ENCODE data around the gene CLDN7.
A peak's percentile ranks its signal among the peaks of the same experiment; 100 is the strongest.

CLDN7 gene

GRCh38 chr17:7249830-7250229 lies 12.4 kb downstream of the CLDN7 start:
- no peaks in the 10 kb centered on the region for H3K9me2 ChIP-seq (replicated peaks; ENCODE audit: low read depth, low read length)
- no peaks in the 10 kb centered on the region for H3K9me3 ChIP-seq (ENCODE audit: insufficient read depth, low read depth, low read length)
- H3K4me1 ChIP-seq (ENCODE audit: insufficient read depth, low read length, poor library complexity, severe bottlenecking): peaks cover 37% of the 10 kb centered on the region
- H3K9ac ChIP-seq (ENCODE audit: low read depth, low read length, poor library complexity, severe bottlenecking): peak overlapping the region; percentile 87
- peak overlapping the region; percentile 84 for H3K4me3 ChIP-seq (ENCODE audit: low read length, poor library complexity, severe bottlenecking)
- H3K27me3 ChIP-seq (ENCODE audit: insufficient read depth, low read length, poor library complexity, severe bottlenecking): no peaks in the 10 kb centered on the region
- H4K20me1 ChIP-seq (ENCODE audit: insufficient read depth, low read length, poor library complexity, severe bottlenecking): peaks cover 47% of the 10 kb centered on the region
- H2AFZ ChIP-seq (ENCODE audit: low read length): no peak overlapping the region
- H3F3A ChIP-seq (ENCODE audit: low read depth): no peaks in the 10 kb centered on the region
- H3K4me2 ChIP-seq (ENCODE audit: low read depth, low read length, poor library complexity, severe bottlenecking): peak overlapping the region; percentile 99
- TF ChIP-seq EZH2phosphoT487 (IDR thresholded peaks at IDR 0.05; ENCODE audit: borderline replicate concordance): no peak
- no peak for TF ChIP-seq CTCF (conservative IDR thresholded peaks at IDR 0.05; ENCODE audit: low read length)
- peaks cover 80% of the 10 kb centered on the region for H3K79me2 ChIP-seq (ENCODE audit: insufficient read depth, low read length)
- peaks cover 17% of the 10 kb centered on the region; the same call in 1 of the 2 replicates for H3K36me3 ChIP-seq (ENCODE audit: insufficient read depth, low read length)

GRCh38 chr17:7249214-7249613 lies 13.1 kb downstream of the CLDN7 start:
- peaks cover 47% of the 10 kb centered on the region for H4K20me1 ChIP-seq (ENCODE audit: insufficient read depth, low read length, poor library complexity, severe bottlenecking)
- peaks cover 18% of the 10 kb centered on the region; the same call in 1 of the 2 replicates for H3K36me3 ChIP-seq (ENCODE audit: insufficient read depth, low read length)
- no peaks in the 10 kb centered on the region for H3K9me2 ChIP-seq (replicated peaks; ENCODE audit: low read depth, low read length)
- no peaks in the 10 kb centered on the region for H3K27me3 ChIP-seq (ENCODE audit: insufficient read depth, low read length, poor library complexity, severe bottlenecking)
- peak overlapping the region; percentile 99 for H3K4me2 ChIP-seq (ENCODE audit: low read depth, low read length, poor library complexity, severe bottlenecking)
- H3F3A ChIP-seq (ENCODE audit: low read depth): no peaks in the 10 kb centered on the region
- H2AFZ ChIP-seq (ENCODE audit: low read length): no peak overlapping the region
- peaks cover 74% of the 10 kb centered on the region for H3K79me2 ChIP-seq (ENCODE audit: insufficient read depth, low read length)
- TF ChIP-seq CTCF (conservative IDR thresholded peaks at IDR 0.05; ENCODE audit: low read length) (no peak), EZH2phosphoT487 (IDR thresholded peaks at IDR 0.05; ENCODE audit: borderline replicate concordance) (no peak)
- peaks cover 36% of the 10 kb centered on the region for H3K4me1 ChIP-seq (ENCODE audit: insufficient read depth, low read length, poor library complexity, severe bottlenecking)
- H3K4me3 ChIP-seq (ENCODE audit: low read length, poor library complexity, severe bottlenecking): peak overlapping the region; percentile 84
- H3K9me3 ChIP-seq (ENCODE audit: insufficient read depth, low read depth, low read length): no peaks in the 10 kb centered on the region
- H3K9ac ChIP-seq (ENCODE audit: low read depth, low read length, poor library complexity, severe bottlenecking): peak overlapping the region; percentile 87

DNA sequence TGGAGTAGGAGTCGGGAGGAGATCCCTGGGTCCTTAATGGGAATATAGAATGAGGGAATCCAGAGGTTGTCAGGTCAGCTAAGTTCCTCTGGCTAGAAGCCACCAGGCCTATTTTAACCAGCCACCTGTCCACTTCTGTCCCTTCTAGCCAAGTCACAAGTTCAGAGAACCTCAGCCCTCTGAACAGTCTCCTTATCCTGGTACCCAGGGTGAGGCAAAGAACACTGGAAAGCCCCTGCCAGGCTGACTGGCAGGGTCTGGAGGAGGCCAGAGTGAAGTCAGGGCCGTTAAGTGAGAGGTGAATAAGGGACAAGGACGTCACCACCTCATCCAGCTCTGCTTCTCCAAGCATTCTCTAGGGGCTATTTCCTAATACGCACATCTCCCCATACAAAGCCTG lies 13.5 kb downstream of the CLDN7 start:
- peak overlapping the region; percentile 84 for H3K4me3 ChIP-seq (ENCODE audit: low read length, poor library complexity, severe bottlenecking)
- peak overlapping the region; percentile 87 for H3K9ac ChIP-seq (ENCODE audit: low read depth, low read length, poor library complexity, severe bottlenecking)
- H4K20me1 ChIP-seq (ENCODE audit: insufficient read depth, low read length, poor library complexity, severe bottlenecking): peaks cover 47% of the 10 kb centered on the region
- peak overlapping the region; percentile 99 for H3K4me2 ChIP-seq (ENCODE audit: low read depth, low read length, poor library complexity, severe bottlenecking)
- no peaks in the 10 kb centered on the region for H3K27me3 ChIP-seq (ENCODE audit: insufficient read depth, low read length, poor library complexity, severe bottlenecking)
- peaks cover 33% of the 10 kb centered on the region for H3K4me1 ChIP-seq (ENCODE audit: insufficient read depth, low read length, poor library complexity, severe bottlenecking)
- no peaks in the 10 kb centered on the region for H3K9me3 ChIP-seq (ENCODE audit: insufficient read depth, low read depth, low read length)
- peaks cover 70% of the 10 kb centered on the region for H3K79me2 ChIP-seq (ENCODE audit: insufficient read depth, low read length)
- peaks cover 22% of the 10 kb centered on the region; the same call in 1 of the 2 replicates for H3K36me3 ChIP-seq (ENCODE audit: insufficient read depth, low read length)
- TF ChIP-seq EZH2phosphoT487 (IDR thresholded peaks at IDR 0.05; ENCODE audit: borderline replicate concordance): no peak
- TF ChIP-seq CTCF (conservative IDR thresholded peaks at IDR 0.05; ENCODE audit: low read length): no peak
- no peak overlapping the region for H2AFZ ChIP-seq (ENCODE audit: low read length)
- H3F3A ChIP-seq (ENCODE audit: low read depth): no peaks in the 10 kb centered on the region
- H3K9me2 ChIP-seq (replicated peaks; ENCODE audit: low read depth, low read length): no peaks in the 10 kb centered on the region
